ENCODE results near the gene DNAL4.

The DNAL4 gene

GRCh38 chr22:38748487-38749136, 45.3 kb downstream of the DNAL4 start:
- in situ Hi-C loops (cut with MboI; ENCODE audit: low pct_unique_long_range_greater_than_20kb, low sequenced_read_pairs), result no loop called here
- no peak for DNase-seq

GRCh38 chr22:38745676-38746460, 48.1 kb downstream of the DNAL4 start:
- in situ Hi-C loops (cut with MboI; ENCODE audit: low pct_unique_long_range_greater_than_20kb, low sequenced_read_pairs), result no loop called here
- DNase-seq, result no peak

- in situ Hi-C loops (cut with MboI; ENCODE audit: low pct_unique_long_range_greater_than_20kb, low sequenced_read_pairs), result no loop called here
- DNase-seq, result no peak
Observed at GRCh38 chr22:38744981-38745380, 49.0 kb downstream of the DNAL4 start.

- no peak for DNase-seq
- in situ Hi-C loops (cut with MboI; ENCODE audit: low pct_unique_long_range_greater_than_20kb, low sequenced_read_pairs), result no loop called here
Observed at GRCh38 chr22:38742176-38742942, 51.6 kb downstream of the DNAL4 start.

GRCh38 chr22:38741576-38741975, 52.4 kb downstream of the DNAL4 start:
- no peak for DNase-seq
- in situ Hi-C loops (cut with MboI; ENCODE audit: low pct_unique_long_range_greater_than_20kb, low sequenced_read_pairs), result no loop called here

- no peak for DNase-seq
- in situ Hi-C loops (cut with MboI; ENCODE audit: low pct_unique_long_range_greater_than_20kb, low sequenced_read_pairs), result no loop called here
Observed at GRCh38 chr22:38741166-38741565, 52.8 kb downstream of the DNAL4 start.

- in situ Hi-C loops (cut with MboI; ENCODE audit: low pct_unique_long_range_greater_than_20kb, low sequenced_read_pairs), result no loop called here
- no peak for DNase-seq
Observed at GRCh38 chr22:38740754-38741153, 53.2 kb downstream of the DNAL4 start.

GRCh38 chr22:38740116-38740723, 53.7 kb downstream of the DNAL4 start:
- DNase-seq, result no peak
- in situ Hi-C loops (cut with MboI; ENCODE audit: low pct_unique_long_range_greater_than_20kb, low sequenced_read_pairs), result no loop called here

- DNase-seq, result no peak
- in situ Hi-C loops (cut with MboI; ENCODE audit: low pct_unique_long_range_greater_than_20kb, low sequenced_read_pairs), result no loop called here
Observed at GRCh38 chr22:38739300-38740055, 54.5 kb downstream of the DNAL4 start.

- DNase-seq, result no peak
- in situ Hi-C loops (cut with MboI; ENCODE audit: low pct_unique_long_range_greater_than_20kb, low sequenced_read_pairs), result no loop called here
Observed at GRCh38 chr22:38738475-38739070, 55.4 kb downstream of the DNAL4 start.

GRCh38 chr22:38737302-38738060, 56.5 kb downstream of the DNAL4 start:
- DNase-seq, result no peak
- in situ Hi-C loops (cut with MboI; ENCODE audit: low pct_unique_long_range_greater_than_20kb, low sequenced_read_pairs), result no loop called here

- in situ Hi-C loops (cut with MboI; ENCODE audit: low pct_unique_long_range_greater_than_20kb, low sequenced_read_pairs), result no loop called here
- no peak for DNase-seq
Observed at GRCh38 chr22:38736257-38736570, 57.7 kb downstream of the DNAL4 start.

GRCh38 chr22:38735465-38736256, 58.3 kb downstream of the DNAL4 start:
- in situ Hi-C loops (cut with MboI; ENCODE audit: low pct_unique_long_range_greater_than_20kb, low sequenced_read_pairs), result no loop called here

GRCh38 chr22:38735126-38735464, 58.8 kb downstream of the DNAL4 start:
- in situ Hi-C loops (cut with MboI; ENCODE audit: low pct_unique_long_range_greater_than_20kb, low sequenced_read_pairs), result no loop called here
- DNase-seq, result no peak

More at GRCh38 chr22:38735465-38736256, 58.3 kb downstream of the DNAL4 start:
- DNase-seq, result no peak

- DNase-seq, result no peak
- in situ Hi-C loops (cut with MboI; ENCODE audit: low pct_unique_long_range_greater_than_20kb, low sequenced_read_pairs), result no loop called here
Observed at GRCh38 chr22:38734421-38735100, 59.4 kb downstream of the DNAL4 start.

- DNase-seq, result no peak
- in situ Hi-C loops (cut with MboI; ENCODE audit: low pct_unique_long_range_greater_than_20kb, low sequenced_read_pairs), result no loop called here
Observed at GRCh38 chr22:38733724-38734381, 60.1 kb downstream of the DNAL4 start.
